ENCODE data around the gene NUP210.

Gene NUP210

GRCh38 chr3:13290941-13291340 lies 129.2 kb downstream of the NUP210 start:
- Histone ChIP-seq H3K36me3 (ENCODE audit: insufficient read depth, insufficient read length, low read length) (no peaks in the 10 kb centered on the region), H3K9me3 (ENCODE audit: insufficient read depth, low read length) (peaks cover 17% of the 10 kb centered on the region), H3K9ac (ENCODE audit: insufficient read length, low read depth) (no peak overlapping the region), H3K27me3 (ENCODE audit: insufficient read depth, insufficient read length) (peaks cover 2% of the 10 kb centered on the region), H3K4me3 (ENCODE audit: insufficient read length, low read depth) (no peak overlapping the region), H3K4me1 (ENCODE audit: insufficient read depth, insufficient read length) (no peaks in the 10 kb centered on the region)
- TF ChIP-seq SUZ12 (IDR thresholded peaks at IDR 0.05; ENCODE audit: extremely low read depth, insufficient read depth, insufficient read length) (no peak), YY1 (IDR thresholded peaks at IDR 0.05; ENCODE audit: insufficient read depth, insufficient read length) (no peak), ZNF274 (IDR thresholded peaks at IDR 0.05; ENCODE audit: low read depth, low read length) (no peak)
- no peak for DNase-seq (ENCODE audit: low read depth, low spot score)

- Histone ChIP-seq H3K36me3 (ENCODE audit: insufficient read depth, insufficient read length, low read length) (no peaks in the 10 kb centered on the region), H3K4me3 (ENCODE audit: insufficient read length, low read depth) (no peak overlapping the region), H3K9ac (ENCODE audit: insufficient read length, low read depth) (no peak overlapping the region), H3K27me3 (ENCODE audit: insufficient read depth, insufficient read length) (peaks cover 3% of the 10 kb centered on the region), H3K4me1 (ENCODE audit: insufficient read depth, insufficient read length) (no peaks in the 10 kb centered on the region), H3K9me3 (ENCODE audit: insufficient read depth, low read length) (peaks cover 17% of the 10 kb centered on the region)
- no peak for DNase-seq (ENCODE audit: low read depth, low spot score)
- no peak for TF ChIP-seq SUZ12 (IDR thresholded peaks at IDR 0.05; ENCODE audit: extremely low read depth, insufficient read depth, insufficient read length)
- TF ChIP-seq ZNF274 (IDR thresholded peaks at IDR 0.05; ENCODE audit: low read depth, low read length): no peak
- TF ChIP-seq YY1 (IDR thresholded peaks at IDR 0.05; ENCODE audit: insufficient read depth, insufficient read length): no peak
Measured at GRCh38 chr3:13289771-13290285, 130.3 kb downstream of the NUP210 start.

GRCh38 chr3:13288732-13289718 lies 131.1 kb downstream of the NUP210 start:
- no peak overlapping the region for H3K4me3 ChIP-seq (ENCODE audit: insufficient read length, low read depth)

GRCh38 chr3:13287833-13288232 lies 132.3 kb downstream of the NUP210 start:
- H3K4me3 ChIP-seq (ENCODE audit: insufficient read length, low read depth): no peak overlapping the region
- peaks cover 9% of the 10 kb centered on the region for H3K27me3 ChIP-seq (ENCODE audit: insufficient read depth, insufficient read length)
- H3K4me1 ChIP-seq (ENCODE audit: insufficient read depth, insufficient read length): no peaks in the 10 kb centered on the region
- H3K36me3 ChIP-seq (ENCODE audit: insufficient read depth, insufficient read length, low read length): no peaks in the 10 kb centered on the region
- no peak for DNase-seq (ENCODE audit: low read depth, low spot score)
- no peak overlapping the region for H3K9ac ChIP-seq (ENCODE audit: insufficient read length, low read depth)
- H3K9me3 ChIP-seq (ENCODE audit: insufficient read depth, low read length): peaks cover 27% of the 10 kb centered on the region
- TF ChIP-seq YY1 (IDR thresholded peaks at IDR 0.05; ENCODE audit: insufficient read depth, insufficient read length) (no peak), ZNF274 (IDR thresholded peaks at IDR 0.05; ENCODE audit: low read depth, low read length) (no peak), SUZ12 (IDR thresholded peaks at IDR 0.05; ENCODE audit: extremely low read depth, insufficient read depth, insufficient read length) (no peak)

More at GRCh38 chr3:13288732-13289718, 131.1 kb downstream of the NUP210 start:
- Histone ChIP-seq H3K4me1 (ENCODE audit: insufficient read depth, insufficient read length) (no peaks in the 10 kb centered on the region), H3K9me3 (ENCODE audit: insufficient read depth, low read length) (peaks cover 25% of the 10 kb centered on the region), H3K36me3 (ENCODE audit: insufficient read depth, insufficient read length, low read length) (no peaks in the 10 kb centered on the region), H3K9ac (ENCODE audit: insufficient read length, low read depth) (no peak overlapping the region), H3K27me3 (ENCODE audit: insufficient read depth, insufficient read length) (peaks cover 6% of the 10 kb centered on the region)
- TF ChIP-seq ZNF274 (IDR thresholded peaks at IDR 0.05; ENCODE audit: low read depth, low read length): no peak
- TF ChIP-seq SUZ12 (IDR thresholded peaks at IDR 0.05; ENCODE audit: extremely low read depth, insufficient read depth, insufficient read length): no peak
- TF ChIP-seq YY1 (IDR thresholded peaks at IDR 0.05; ENCODE audit: insufficient read depth, insufficient read length): no peak
- DNase-seq (ENCODE audit: low read depth, low spot score): no peak

DNA sequence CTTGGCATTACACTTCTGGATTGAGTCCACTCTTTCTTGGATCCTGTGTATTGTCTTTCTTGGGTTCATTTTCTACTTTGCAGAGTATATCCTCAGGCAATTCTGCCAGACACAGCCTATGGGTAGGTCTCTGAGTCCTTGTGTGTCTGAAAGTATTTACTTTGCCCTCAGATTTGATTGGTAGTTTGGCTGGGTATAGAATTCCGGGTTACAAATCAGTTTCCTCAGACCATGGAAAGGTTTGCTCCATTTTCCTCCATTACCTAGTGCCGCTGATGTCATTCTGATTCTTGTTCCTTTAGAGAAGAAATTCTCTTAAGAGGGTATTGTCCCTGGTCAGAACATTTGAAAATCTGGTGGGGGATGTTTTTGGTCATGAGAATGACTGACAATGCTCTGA lies 133.2 kb downstream of the NUP210 start:
- H3K4me1 ChIP-seq (ENCODE audit: insufficient read depth, insufficient read length): no peaks in the 10 kb centered on the region
- TF ChIP-seq YY1 (IDR thresholded peaks at IDR 0.05; ENCODE audit: insufficient read depth, insufficient read length) (no peak), SUZ12 (IDR thresholded peaks at IDR 0.05; ENCODE audit: extremely low read depth, insufficient read depth, insufficient read length) (no peak), ZNF274 (IDR thresholded peaks at IDR 0.05; ENCODE audit: low read depth, low read length) (no peak)
- H3K4me3 ChIP-seq (ENCODE audit: insufficient read length, low read depth): no peak overlapping the region
- H3K36me3 ChIP-seq (ENCODE audit: insufficient read depth, insufficient read length, low read length): no peaks in the 10 kb centered on the region
- H3K9ac ChIP-seq (ENCODE audit: insufficient read length, low read depth): no peak overlapping the region
- H3K9me3 ChIP-seq (ENCODE audit: insufficient read depth, low read length): peaks cover 27% of the 10 kb centered on the region
- peaks cover 14% of the 10 kb centered on the region for H3K27me3 ChIP-seq (ENCODE audit: insufficient read depth, insufficient read length)
- no peak for DNase-seq (ENCODE audit: low read depth, low spot score)

DNA sequence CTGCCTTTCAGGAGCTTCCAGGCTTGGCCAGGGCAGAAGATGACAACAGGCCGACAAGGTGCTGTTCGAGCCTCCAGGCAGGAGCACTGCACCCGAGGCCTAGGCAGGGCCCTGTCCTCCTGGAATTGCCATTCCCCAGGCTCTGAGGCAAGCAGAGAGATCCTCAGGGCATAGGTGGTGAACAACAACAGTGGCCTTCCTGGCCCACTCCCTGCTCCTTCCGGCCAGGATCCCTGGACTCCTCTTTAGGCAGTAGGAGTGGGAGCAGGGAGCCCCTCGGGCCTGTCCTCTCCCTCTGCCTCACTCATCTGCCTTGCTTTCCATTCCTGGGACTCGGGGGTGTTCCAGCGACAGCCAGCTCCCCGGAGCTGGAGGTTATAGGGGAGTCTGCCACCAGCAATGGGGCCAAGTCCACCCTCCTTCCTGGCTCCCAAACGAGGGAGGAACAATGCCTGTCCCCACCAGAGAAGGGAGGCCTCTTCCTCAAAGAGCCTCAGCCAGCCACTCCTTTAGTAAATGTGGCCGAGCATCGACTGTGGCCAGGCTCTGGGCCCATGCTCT lies 135.0 kb downstream of the NUP210 start:
- peaks cover 18% of the 10 kb centered on the region for H3K27me3 ChIP-seq (ENCODE audit: insufficient read depth, insufficient read length)
- H3K9me3 ChIP-seq (ENCODE audit: insufficient read depth, low read length): peaks cover 27% of the 10 kb centered on the region
- no peak for DNase-seq (ENCODE audit: low read depth, low spot score)
- H3K36me3 ChIP-seq (ENCODE audit: insufficient read depth, insufficient read length, low read length): no peaks in the 10 kb centered on the region
- H3K4me1 ChIP-seq (ENCODE audit: insufficient read depth, insufficient read length): peaks cover 7% of the 10 kb centered on the region
- TF ChIP-seq SUZ12 (IDR thresholded peaks at IDR 0.05; ENCODE audit: extremely low read depth, insufficient read depth, insufficient read length): no peak
- no peak for TF ChIP-seq ZNF274 (IDR thresholded peaks at IDR 0.05; ENCODE audit: low read depth, low read length)
- no peak for TF ChIP-seq YY1 (IDR thresholded peaks at IDR 0.05; ENCODE audit: insufficient read depth, insufficient read length)
- H3K9ac ChIP-seq (ENCODE audit: insufficient read length, low read depth): no peak overlapping the region
- no peak overlapping the region for H3K4me3 ChIP-seq (ENCODE audit: insufficient read length, low read depth)

DNA sequence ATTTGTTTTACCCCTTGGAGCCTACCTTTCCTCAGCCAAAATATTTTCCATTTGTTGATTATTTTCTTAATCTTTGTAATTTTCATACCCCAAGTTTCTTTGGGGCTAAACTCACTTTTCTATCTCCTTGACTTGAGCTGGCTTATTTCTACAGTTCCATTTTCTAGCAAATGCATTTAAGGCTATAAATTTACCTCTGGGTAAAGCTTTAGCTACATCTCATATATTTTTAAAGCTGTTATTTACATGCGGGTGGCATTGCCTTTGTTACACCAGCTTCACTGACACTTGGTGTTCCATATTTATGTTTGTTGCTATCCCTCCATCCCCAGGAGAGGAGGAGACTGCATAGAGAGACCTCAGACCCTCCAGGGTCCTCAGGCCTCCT lies 136.3 kb downstream of the NUP210 start:
- H3K9ac ChIP-seq (ENCODE audit: insufficient read length, low read depth): no peak overlapping the region
- H3K36me3 ChIP-seq (ENCODE audit: insufficient read depth, insufficient read length, low read length): no peaks in the 10 kb centered on the region
- peaks cover 18% of the 10 kb centered on the region for H3K27me3 ChIP-seq (ENCODE audit: insufficient read depth, insufficient read length)
- H3K4me1 ChIP-seq (ENCODE audit: insufficient read depth, insufficient read length): peaks cover 7% of the 10 kb centered on the region
- H3K9me3 ChIP-seq (ENCODE audit: insufficient read depth, low read length): peaks cover 27% of the 10 kb centered on the region
- peak overlapping the region; percentile 49 for H3K4me3 ChIP-seq (ENCODE audit: insufficient read length, low read depth)
- DNase-seq (ENCODE audit: low read depth, low spot score): no peak
- TF ChIP-seq SUZ12 (IDR thresholded peaks at IDR 0.05; ENCODE audit: extremely low read depth, insufficient read depth, insufficient read length) (no peak), YY1 (IDR thresholded peaks at IDR 0.05; ENCODE audit: insufficient read depth, insufficient read length) (no peak), ZNF274 (IDR thresholded peaks at IDR 0.05; ENCODE audit: low read depth, low read length) (no peak)
